HT-29 (cell line): ENCODE measurements around the gene MYBPHL. TPM values are rescaled to one million over a fixed set of nuclear protein-coding genes. Genes with fewer than 3 reads are reported as not detected.
A peak's percentile ranks its signal among the peaks of the same experiment; 100 is the strongest.

Experiments
- DNase-seq: peaks from one replicate; pipeline ENCODE4 v3.0.0-alpha.2; 2015; ENCODE audit warnings: low spot score
- total RNA-seq: library from RNA; depleted of rRNA; stranded (reverse); fragments of >200 nt; shearing (Covaris generic); gene quantifications from 2 replicates; pipeline ENCODE4 v1.2.3, GENCODE V29; 2014

MYBPHL gene
- total RNA-seq, 1 experiment from 2014 or later: not detected

- DNase-seq: no peak
These were observed 41.8 kb downstream of the MYBPHL start for GRCh38 chr1:109265016-109265415.

GRCh38 chr1:109264379-109264755, 42.4 kb downstream of the MYBPHL start:
- no peak for DNase-seq

GRCh38 chr1:109263597-109264378, 43.0 kb downstream of the MYBPHL start:
- DNase-seq: peak; percentile 99

GRCh38 chr1:109263234-109263596, 43.6 kb downstream of the MYBPHL start:
- DNase-seq: no peak

- no peak for DNase-seq
These were observed 44.4 kb downstream of the MYBPHL start for GRCh38 chr1:109262231-109263055.

- DNase-seq: no peak
These were observed 45.2 kb downstream of the MYBPHL start for GRCh38 chr1:109261578-109261977.

- no peak for DNase-seq
These were observed 45.8 kb downstream of the MYBPHL start for GRCh38 chr1:109261006-109261405.

GRCh38 chr1:109259674-109260557, 46.9 kb downstream of the MYBPHL start:
- no peak for DNase-seq

- no peak for DNase-seq
These were observed 48.0 kb downstream of the MYBPHL start for GRCh38 chr1:109258481-109259466.

GRCh38 chr1:109257682-109258421, 49.0 kb downstream of the MYBPHL start:
- DNase-seq: no peak

- no peak for DNase-seq
These were observed 49.7 kb downstream of the MYBPHL start for GRCh38 chr1:109256971-109257681.

- DNase-seq: no peak
These were observed 50.7 kb downstream of the MYBPHL start for GRCh38 chr1:109256085-109256484.

- DNase-seq: no peak
These were observed 51.1 kb downstream of the MYBPHL start for GRCh38 chr1:109255678-109256077.

GRCh38 chr1:109255097-109255651, 51.6 kb downstream of the MYBPHL start:
- DNase-seq: no peak

- DNase-seq: no peak
These were observed 52.2 kb downstream of the MYBPHL start for GRCh38 chr1:109254621-109255096.

GRCh38 chr1:109253803-109254620, 52.8 kb downstream of the MYBPHL start:
- DNase-seq: no peak

- DNase-seq: no peak
These were observed 53.7 kb downstream of the MYBPHL start for GRCh38 chr1:109252893-109253802.
